GM23338 (cell line): Measurements from ENCODE around the gene MEGF9. TPM values are rescaled to one million over a fixed set of nuclear protein-coding genes. Genes with fewer than 3 reads are reported as not detected.

Source experiments
- ATAC-seq: fragments of 200-7000 bp; cut with Tn5 transposase; 3 replicates; pipeline ENCODE4 v1.9.1; 2020
- DNase-seq: peaks from one replicate; pipeline ENCODE4 v3.0.0-alpha.2; 2015; ENCODE audit warnings: low spot score
- H2AFZ ChIP-seq: fragments of 200-600 bp; sonication (generic); 2 replicates; pipeline ENCODE4 v1.8.0; 2016; ENCODE audit warnings: antibody characterized with exemption, mild to moderate bottlenecking, moderate library complexity
- H3F3A ChIP-seq: fragments of 200-600 bp; sonication (generic); replicated peaks from 2 replicates; pipeline ENCODE4 v1.8.0; 2017; ENCODE audit warnings: antibody characterized with exemption, mixed run types, low read depth
- H3K27ac ChIP-seq: fragments of 200-600 bp; sonication (generic); 2 replicates; pipeline ENCODE4 v1.6.1; 2016; ENCODE audit warnings: low read depth
- H3K27me3 ChIP-seq: fragments of 200-600 bp; sonication (generic); 2 replicates; pipeline ENCODE4 v1.8.0; 2016; ENCODE audit warnings: mild to moderate bottlenecking, mixed run types, moderate library complexity; ENCODE audit not compliant: insufficient read depth
- H3K36me3 ChIP-seq: fragments of 200-600 bp; sonication (generic); 2 replicates; pipeline ENCODE4 v1.8.0; 2016; ENCODE audit warnings: mild to moderate bottlenecking; ENCODE audit not compliant: insufficient read depth
- H3K4me1 ChIP-seq: fragments of 200-600 bp; sonication (generic); 2 replicates; pipeline ENCODE4 v1.8.0; 2016; ENCODE audit warnings: mild to moderate bottlenecking, moderate library complexity; ENCODE audit not compliant: insufficient read depth
- H3K4me2 ChIP-seq: fragments of 200-600 bp; sonication (generic); 2 replicates; pipeline ENCODE4 v1.7.1; 2017; ENCODE audit warnings: mixed run types
- H3K4me3 ChIP-seq: fragments of 200-600 bp; sonication (generic); 2 replicates; pipeline ENCODE4 v1.6.1; 2016; ENCODE audit warnings: mixed run types
- H3K79me2 ChIP-seq: fragments of 200-600 bp; sonication (generic); replicated peaks from 2 replicates; pipeline ENCODE4 v1.8.0; 2017; ENCODE audit warnings: mild to moderate bottlenecking; ENCODE audit not compliant: insufficient read depth
- H3K9me2 ChIP-seq: fragments of 200-600 bp; sonication (generic); 2 replicates; pipeline ENCODE4 v1.8.0; 2017; ENCODE audit not compliant: insufficient read depth
- H4K20me1 ChIP-seq: fragments of 200-600 bp; sonication (generic); replicated peaks from 2 replicates; pipeline ENCODE4 v1.8.0; 2017; ENCODE audit warnings: mild to moderate bottlenecking; ENCODE audit not compliant: insufficient read depth
- H3K27ac Mint-ChIP-seq: 2 replicates; pipeline ENCODE4 v1.8.0; 2020; ENCODE audit warnings: inconsistent platforms, mild to moderate bottlenecking, moderate library complexity, mixed read lengths
- H3K27me3 Mint-ChIP-seq: 3 replicates; pipeline ENCODE4 v1.8.0; 2022; ENCODE audit warnings: low read depth, mild to moderate bottlenecking, moderate library complexity, mixed read lengths, inconsistent platforms; ENCODE audit not compliant: insufficient read depth, poor library complexity
- H3K36me3 Mint-ChIP-seq: 3 replicates; pipeline ENCODE4 v1.8.0; 2021; ENCODE audit warnings: low read depth, mild to moderate bottlenecking, inconsistent platforms, moderate library complexity, mixed read lengths
- H3K4me1 Mint-ChIP-seq: 3 replicates; pipeline ENCODE4 v1.8.0; 2020; ENCODE audit warnings: mild to moderate bottlenecking, inconsistent platforms, mixed read lengths
- H3K4me3 Mint-ChIP-seq: 3 replicates; pipeline ENCODE4 v1.8.0; 2021; ENCODE audit warnings: moderate library complexity, mild to moderate bottlenecking, inconsistent platforms, mixed read lengths
- H3K9me3 Mint-ChIP-seq: 3 replicates; pipeline ENCODE4 v1.8.0; 2020; ENCODE audit warnings: moderate library complexity, mild to moderate bottlenecking, inconsistent platforms, mixed read lengths
- ETS1 ChIP-seq: IDR thresholded peaks from 2 replicates; pipeline ENCODE4 v1.6.1; 2016; ENCODE audit warnings: antibody characterized with exemption
- EZH2 ChIP-seq: fragments of 200-600 bp; sonication (generic); IDR thresholded peaks from one replicate; pipeline ENCODE4 v1.8.0; 2017; ENCODE audit warnings: antibody characterized with exemption, mild to moderate bottlenecking, low read depth; ENCODE audit not compliant: unreplicated experiment
- JUNB ChIP-seq: IDR thresholded peaks from one replicate; pipeline ENCODE4 v1.6.1; 2016; ENCODE audit warnings: antibody characterized with exemption; ENCODE audit not compliant: unreplicated experiment
- NANOG ChIP-seq: IDR thresholded peaks from 2 replicates; pipeline ENCODE4 v1.6.1; 2016; ENCODE audit warnings: antibody characterized with exemption, borderline replicate concordance
- POLR2AphosphoS5 ChIP-seq: IDR thresholded peaks from 2 replicates; pipeline ENCODE4 v1.6.1; 2016; ENCODE audit warnings: antibody characterized with exemption, low read depth
- STAT1 ChIP-seq: IDR thresholded peaks from one replicate; pipeline ENCODE4 v1.6.1; 2016; ENCODE audit warnings: antibody characterized with exemption; ENCODE audit not compliant: unreplicated experiment
- polyA plus RNA-seq: library from polyadenylated mRNA; unstranded; fragments of >200 nt; fragmentation: Nextera tagmentation; extraction: Ambion mirVana; gene quantifications from 2 replicates; pipeline ENCODE4 v1.2.1, GENCODE V29; 2016
- total RNA-seq: library from RNA; depleted of rRNA; stranded (reverse); fragments of >200 nt; shearing (Covaris generic); gene quantifications from 2 replicates; pipeline ENCODE4 v1.2.3, GENCODE V29; 2014
- TF ChIP-seq, protein P1 (sequence below): IDR thresholded peaks from one replicate; pipeline ENCODE4 v1.6.1; 2018; ENCODE audit warnings: antibody characterized with exemption; ENCODE audit not compliant: unreplicated experiment
- TF ChIP-seq, protein P2 (sequence below), 2 experiments: fragments of 200-600 bp in 1 of 2; sonication (generic) in 1 of 2; conservative IDR thresholded peaks; 2 replicates each; pipeline versions ENCODE4 v1.5.1 to v1.6.1; 2016 to 2017; ENCODE audit warnings: antibody characterized with exemption in 2 of 2, low read depth in 2 of 2, mild to moderate bottlenecking in 2 of 2, moderate library complexity in 1 of 2

The MEGF9 gene
- total and polyA plus RNA-seq, 2 experiments from 2014 or later = 0.87 to 1.6 TPM

GRCh38 chr9:120693700-120694008 lies 20.6 kb downstream of the MEGF9 start:
- no peaks in the 10 kb centered on the region for H3K36me3 Mint-ChIP-seq
- peaks cover 7% of the 10 kb centered on the region; the same call in 2 of the 3 replicates for H3K4me1 Mint-ChIP-seq
- H3K4me2 ChIP-seq = no peak overlapping the region
- TF ChIP-seq STAT1 = no peak
- TF ChIP-seq, protein P1, sequence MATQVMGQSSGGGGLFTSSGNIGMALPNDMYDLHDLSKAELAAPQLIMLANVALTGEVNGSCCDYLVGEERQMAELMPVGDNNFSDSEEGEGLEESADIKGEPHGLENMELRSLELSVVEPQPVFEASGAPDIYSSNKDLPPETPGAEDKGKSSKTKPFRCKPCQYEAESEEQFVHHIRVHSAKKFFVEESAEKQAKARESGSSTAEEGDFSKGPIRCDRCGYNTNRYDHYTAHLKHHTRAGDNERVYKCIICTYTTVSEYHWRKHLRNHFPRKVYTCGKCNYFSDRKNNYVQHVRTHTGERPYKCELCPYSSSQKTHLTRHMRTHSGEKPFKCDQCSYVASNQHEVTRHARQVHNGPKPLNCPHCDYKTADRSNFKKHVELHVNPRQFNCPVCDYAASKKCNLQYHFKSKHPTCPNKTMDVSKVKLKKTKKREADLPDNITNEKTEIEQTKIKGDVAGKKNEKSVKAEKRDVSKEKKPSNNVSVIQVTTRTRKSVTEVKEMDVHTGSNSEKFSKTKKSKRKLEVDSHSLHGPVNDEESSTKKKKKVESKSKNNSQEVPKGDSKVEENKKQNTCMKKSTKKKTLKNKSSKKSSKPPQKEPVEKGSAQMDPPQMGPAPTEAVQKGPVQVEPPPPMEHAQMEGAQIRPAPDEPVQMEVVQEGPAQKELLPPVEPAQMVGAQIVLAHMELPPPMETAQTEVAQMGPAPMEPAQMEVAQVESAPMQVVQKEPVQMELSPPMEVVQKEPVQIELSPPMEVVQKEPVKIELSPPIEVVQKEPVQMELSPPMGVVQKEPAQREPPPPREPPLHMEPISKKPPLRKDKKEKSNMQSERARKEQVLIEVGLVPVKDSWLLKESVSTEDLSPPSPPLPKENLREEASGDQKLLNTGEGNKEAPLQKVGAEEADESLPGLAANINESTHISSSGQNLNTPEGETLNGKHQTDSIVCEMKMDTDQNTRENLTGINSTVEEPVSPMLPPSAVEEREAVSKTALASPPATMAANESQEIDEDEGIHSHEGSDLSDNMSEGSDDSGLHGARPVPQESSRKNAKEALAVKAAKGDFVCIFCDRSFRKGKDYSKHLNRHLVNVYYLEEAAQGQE = no peak
- TF ChIP-seq ETS1 = no peak
- TF ChIP-seq POLR2AphosphoS5 = no peak
- TF ChIP-seq, protein P2, sequence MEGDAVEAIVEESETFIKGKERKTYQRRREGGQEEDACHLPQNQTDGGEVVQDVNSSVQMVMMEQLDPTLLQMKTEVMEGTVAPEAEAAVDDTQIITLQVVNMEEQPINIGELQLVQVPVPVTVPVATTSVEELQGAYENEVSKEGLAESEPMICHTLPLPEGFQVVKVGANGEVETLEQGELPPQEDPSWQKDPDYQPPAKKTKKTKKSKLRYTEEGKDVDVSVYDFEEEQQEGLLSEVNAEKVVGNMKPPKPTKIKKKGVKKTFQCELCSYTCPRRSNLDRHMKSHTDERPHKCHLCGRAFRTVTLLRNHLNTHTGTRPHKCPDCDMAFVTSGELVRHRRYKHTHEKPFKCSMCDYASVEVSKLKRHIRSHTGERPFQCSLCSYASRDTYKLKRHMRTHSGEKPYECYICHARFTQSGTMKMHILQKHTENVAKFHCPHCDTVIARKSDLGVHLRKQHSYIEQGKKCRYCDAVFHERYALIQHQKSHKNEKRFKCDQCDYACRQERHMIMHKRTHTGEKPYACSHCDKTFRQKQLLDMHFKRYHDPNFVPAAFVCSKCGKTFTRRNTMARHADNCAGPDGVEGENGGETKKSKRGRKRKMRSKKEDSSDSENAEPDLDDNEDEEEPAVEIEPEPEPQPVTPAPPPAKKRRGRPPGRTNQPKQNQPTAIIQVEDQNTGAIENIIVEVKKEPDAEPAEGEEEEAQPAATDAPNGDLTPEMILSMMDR (conservative IDR thresholded peaks at IDR 0.05; ENCODE audit: low read depth in 2 of 2) = no peak
- TF ChIP-seq JUNB = no peak
- no peak for TF ChIP-seq EZH2
- no peaks in the 10 kb centered on the region for H3F3A ChIP-seq
- no peaks in the 10 kb centered on the region for H3K4me1 ChIP-seq
- peaks cover 40% of the 10 kb centered on the region for H4K20me1 ChIP-seq
- H3K4me3 ChIP-seq = no peak overlapping the region
- H3K9me3 Mint-ChIP-seq = no peaks in the 10 kb centered on the region
- ATAC-seq (no peak), DNase-seq (no peak)
- H2AFZ ChIP-seq = no peak overlapping the region
- no peak overlapping the region for H3K27ac Mint-ChIP-seq
- no peaks in the 10 kb centered on the region for H3K79me2 ChIP-seq
- no peaks in the 10 kb centered on the region for H3K9me2 ChIP-seq
- H3K27me3 ChIP-seq = peaks cover 100% of the 10 kb centered on the region
- H3K4me3 Mint-ChIP-seq = no peak overlapping the region
- H3K27me3 Mint-ChIP-seq = peaks cover 12% of the 10 kb centered on the region
- no peaks in the 10 kb centered on the region for H3K36me3 ChIP-seq
- no peak overlapping the region for H3K27ac ChIP-seq

DNA sequence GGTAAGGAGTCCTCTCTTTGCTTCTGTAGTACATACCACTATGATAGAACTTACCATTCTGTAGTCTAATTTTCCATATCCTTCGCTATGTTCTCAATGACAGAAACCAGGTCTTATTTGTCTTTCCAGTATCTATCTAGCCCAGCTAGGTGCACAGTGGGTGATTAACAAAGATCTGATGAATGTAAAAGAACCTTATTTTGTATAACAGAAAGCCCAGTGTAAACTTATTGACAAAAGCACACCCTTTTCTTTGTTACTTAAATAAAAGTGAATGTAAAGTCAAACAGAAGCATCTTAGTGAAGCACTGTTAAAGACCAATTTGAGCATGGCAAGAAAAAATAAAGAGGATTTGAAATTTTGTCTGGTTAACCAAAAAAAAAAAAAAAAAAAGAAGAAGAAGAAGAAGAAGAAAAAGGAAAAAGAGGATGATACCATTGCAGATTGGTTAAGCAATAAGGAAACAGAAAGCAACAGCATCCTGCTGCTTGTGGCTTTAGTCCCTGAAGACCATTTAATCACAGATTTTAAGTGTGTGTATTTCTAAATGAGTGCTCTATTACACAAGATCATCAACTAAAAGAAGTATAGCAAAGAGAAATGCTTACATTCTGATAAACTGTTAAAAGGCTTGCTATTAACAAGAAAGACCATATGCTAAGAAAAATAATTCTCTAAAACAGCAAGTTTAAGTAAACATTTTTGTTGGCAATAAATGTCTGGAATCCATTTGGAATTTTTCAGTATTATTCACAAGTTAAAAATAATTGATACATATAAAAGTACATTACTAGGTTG lies 21.2 kb downstream of the MEGF9 start:
- TF ChIP-seq EZH2 (no peak), NANOG (peak; percentile 55; the same call in 1 of the 2 replicates)
- H3K27ac ChIP-seq = no peak overlapping the region
- H3K4me3 ChIP-seq = no peak overlapping the region
- no peaks in the 10 kb centered on the region for H3K4me1 ChIP-seq
- H3F3A ChIP-seq = no peaks in the 10 kb centered on the region
- H3K9me3 Mint-ChIP-seq = no peaks in the 10 kb centered on the region
- no peaks in the 10 kb centered on the region for H3K36me3 Mint-ChIP-seq
- H3K4me2 ChIP-seq = no peak overlapping the region
- H3K79me2 ChIP-seq = no peaks in the 10 kb centered on the region
- H2AFZ ChIP-seq = no peak overlapping the region
- no peaks in the 10 kb centered on the region for H3K36me3 ChIP-seq
- no peak overlapping the region for H3K27ac Mint-ChIP-seq
- DNase-seq = peak; percentile 44
- peaks cover 43% of the 10 kb centered on the region for H4K20me1 ChIP-seq
- no peaks in the 10 kb centered on the region for H3K9me2 ChIP-seq
- peak; percentile 88 for ATAC-seq
- no peak overlapping the region for H3K4me3 Mint-ChIP-seq
- H3K27me3 ChIP-seq = peaks cover 100% of the 10 kb centered on the region
- peaks cover 12% of the 10 kb centered on the region for H3K27me3 Mint-ChIP-seq
- peaks cover 7% of the 10 kb centered on the region; the same call in 2 of the 3 replicates for H3K4me1 Mint-ChIP-seq
